Measurements from ENCODE around the gene PKN2.
"Not testable (repeated sequence)": the region's sequence is repeated elsewhere in the genome, so short reads cannot be mapped to it uniquely, and the experiment has no call there.

The PKN2 gene

DNA sequence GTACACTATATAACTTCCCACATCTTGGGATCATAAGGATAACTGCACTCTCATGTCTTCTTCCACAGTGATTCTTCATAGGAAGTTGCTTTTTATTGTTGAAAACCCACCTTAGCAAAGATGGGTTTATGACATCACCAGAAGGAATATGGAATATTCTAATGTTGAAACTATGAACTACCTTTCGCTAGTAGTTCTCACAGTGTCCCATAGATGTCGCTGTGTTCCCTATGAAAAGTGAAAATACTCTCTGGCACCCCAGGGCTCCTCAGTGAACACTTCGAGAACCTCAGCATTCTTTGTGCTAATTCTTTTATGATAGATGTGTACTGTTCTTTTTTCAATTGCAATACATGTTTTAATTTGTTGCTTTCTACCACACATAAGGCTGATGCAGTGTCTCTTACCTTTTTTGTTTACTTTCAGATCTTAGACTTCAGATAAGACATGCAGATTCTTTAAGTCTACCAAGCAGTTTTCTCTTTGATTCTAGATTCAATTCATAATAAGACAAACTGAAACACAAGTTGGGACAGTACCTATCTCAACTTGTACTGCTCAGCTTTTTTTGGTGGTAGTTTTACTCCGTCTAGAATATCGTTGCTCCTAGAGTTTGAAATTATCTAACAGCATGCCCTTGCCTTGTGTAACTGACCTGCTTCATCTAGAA lies 116.4 kb downstream of the PKN2 start:
- DNase-seq = peak; percentile 26

DNA sequence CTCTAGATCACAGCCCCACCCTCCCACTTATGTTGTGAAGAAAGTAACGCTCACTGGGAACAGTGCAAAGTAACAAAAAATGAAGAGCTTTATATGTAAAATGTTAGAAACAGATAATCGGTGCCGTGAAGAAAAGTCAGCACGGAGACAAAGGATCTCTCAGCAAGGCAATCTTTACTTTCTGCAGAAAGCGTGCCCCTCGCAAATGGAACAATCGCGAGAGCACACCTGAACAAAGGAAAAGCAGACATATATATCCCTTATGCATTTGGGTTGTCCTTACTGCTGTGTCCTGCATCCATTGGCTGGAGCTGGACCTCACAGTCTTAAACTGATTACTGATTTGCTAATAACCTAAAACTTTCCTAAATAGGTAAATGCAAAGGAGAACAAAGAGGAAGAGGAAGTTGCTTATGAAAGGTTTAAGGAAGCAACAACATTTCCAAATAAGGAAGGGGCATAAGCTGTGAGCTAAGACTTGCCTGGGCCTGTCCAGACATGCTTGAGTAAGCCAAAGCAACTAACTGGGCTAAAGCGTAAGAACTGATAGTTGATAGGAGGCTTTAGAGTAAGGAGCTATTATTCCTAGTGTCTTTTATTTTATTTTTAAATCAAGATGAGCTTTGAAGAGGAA lies 117.6 kb downstream of the PKN2 start:
- DNase-seq = no peak

- DNase-seq = no peak
These were observed 118.3 kb downstream of the PKN2 start for GRCh38 chr1:88802404-88802803.

- DNase-seq = no peak
These were observed 118.9 kb downstream of the PKN2 start for GRCh38 chr1:88802950-88803349.

GRCh38 chr1:88803444-88803843 lies 119.4 kb downstream of the PKN2 start:
- no peak for DNase-seq

DNA sequence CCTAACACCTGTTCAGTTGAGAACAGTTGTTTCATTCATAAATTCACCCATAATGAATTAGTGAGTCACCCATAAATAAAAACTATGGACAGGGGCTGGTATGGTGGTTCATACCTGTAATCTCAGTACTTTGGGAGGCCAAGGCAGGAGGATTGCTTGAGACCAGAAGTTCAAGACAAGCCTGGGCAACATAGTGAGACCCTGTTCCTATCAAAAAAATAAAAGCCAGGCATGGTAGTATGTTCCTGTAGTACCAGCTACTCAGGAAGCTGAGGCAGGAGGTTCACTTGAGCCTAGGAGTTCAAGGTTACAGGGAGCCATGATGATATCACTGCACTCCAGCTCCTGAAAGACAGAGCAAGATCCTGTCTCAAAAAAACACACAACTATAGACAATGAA lies 128.3 kb downstream of the PKN2 start:
- DNase-seq = no peak

DNA sequence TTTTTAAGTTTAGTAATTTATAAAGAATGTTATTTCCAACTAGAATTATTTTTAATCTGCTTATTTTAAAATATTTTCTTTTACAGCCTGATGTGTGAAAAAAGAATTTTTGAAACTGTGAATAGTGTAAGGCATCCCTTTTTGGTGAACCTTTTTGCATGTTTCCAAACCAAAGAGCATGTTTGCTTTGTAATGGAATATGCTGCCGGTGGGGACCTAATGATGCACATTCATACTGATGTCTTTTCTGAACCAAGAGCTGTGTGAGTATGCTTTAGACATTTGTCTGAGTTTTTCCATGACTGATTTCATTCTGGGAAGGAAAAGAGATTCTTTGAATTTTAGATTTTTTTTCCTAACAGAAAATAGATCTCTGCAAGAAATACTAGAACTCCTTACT lies 129.4 kb downstream of the PKN2 start:
- no peak for DNase-seq

- DNase-seq = not testable (repeated sequence)
These were observed 135.6 kb downstream of the PKN2 start for GRCh38 chr1:88819642-88820041.

DNA sequence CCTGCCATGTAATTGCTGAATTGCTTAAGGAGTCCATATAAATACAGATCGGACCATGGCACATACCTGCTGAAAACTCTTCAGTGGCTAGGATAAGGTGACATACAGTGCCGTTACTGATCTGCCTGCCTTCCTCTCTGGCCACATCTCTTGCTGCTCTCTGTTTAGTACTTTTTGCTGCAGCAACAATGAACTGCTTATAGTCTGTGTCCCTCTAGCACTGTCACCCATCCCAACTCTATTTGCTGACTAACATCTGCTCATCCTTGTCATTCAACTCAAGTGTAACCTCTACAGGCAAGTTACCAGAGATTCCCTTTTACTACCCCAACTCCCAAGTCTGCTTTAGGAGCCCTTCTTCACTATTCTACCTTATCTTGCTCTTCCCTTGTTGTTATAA lies 141.6 kb downstream of the PKN2 start:
- no peak for DNase-seq

GRCh38 chr1:88847643-88848042 lies 163.6 kb downstream of the PKN2 start:
- no peak for DNase-seq

DNA sequence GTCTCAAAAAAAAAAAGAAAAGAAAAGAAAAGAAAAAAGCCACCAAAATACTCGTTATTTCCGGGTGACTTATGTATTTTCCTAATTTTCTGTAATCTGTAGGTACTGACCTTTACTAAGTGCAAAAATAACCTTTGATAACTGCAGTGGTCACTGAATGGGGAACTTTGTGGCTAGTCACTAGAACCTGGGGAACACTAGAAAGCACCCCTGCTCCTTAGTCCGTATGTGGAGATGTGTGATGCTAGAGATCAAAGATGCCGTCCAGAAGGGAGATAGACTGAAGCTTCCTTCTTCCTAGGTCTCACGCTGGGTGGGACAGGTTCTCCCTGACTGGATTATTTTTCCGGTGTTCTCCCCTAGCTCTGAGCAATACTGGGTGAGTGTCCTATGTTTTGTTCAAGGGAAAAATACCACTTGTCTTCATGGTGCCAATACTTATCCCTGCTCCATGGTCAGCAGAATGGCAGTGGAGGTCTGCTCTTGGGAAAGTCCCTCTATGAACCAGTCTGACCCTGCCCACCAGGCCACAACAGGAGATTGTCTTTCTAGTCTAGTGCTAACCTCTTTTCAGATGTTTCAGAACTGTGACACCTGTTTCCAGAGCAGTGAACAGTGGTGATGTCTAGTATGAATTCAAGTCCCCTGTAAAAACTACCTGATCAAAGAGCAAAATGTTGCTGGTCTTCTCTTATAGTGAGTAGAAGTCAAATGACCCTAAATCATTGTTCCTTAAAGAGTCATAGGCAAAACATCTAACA lies 167.4 kb downstream of the PKN2 start:
- DNase-seq = no peak

DNA sequence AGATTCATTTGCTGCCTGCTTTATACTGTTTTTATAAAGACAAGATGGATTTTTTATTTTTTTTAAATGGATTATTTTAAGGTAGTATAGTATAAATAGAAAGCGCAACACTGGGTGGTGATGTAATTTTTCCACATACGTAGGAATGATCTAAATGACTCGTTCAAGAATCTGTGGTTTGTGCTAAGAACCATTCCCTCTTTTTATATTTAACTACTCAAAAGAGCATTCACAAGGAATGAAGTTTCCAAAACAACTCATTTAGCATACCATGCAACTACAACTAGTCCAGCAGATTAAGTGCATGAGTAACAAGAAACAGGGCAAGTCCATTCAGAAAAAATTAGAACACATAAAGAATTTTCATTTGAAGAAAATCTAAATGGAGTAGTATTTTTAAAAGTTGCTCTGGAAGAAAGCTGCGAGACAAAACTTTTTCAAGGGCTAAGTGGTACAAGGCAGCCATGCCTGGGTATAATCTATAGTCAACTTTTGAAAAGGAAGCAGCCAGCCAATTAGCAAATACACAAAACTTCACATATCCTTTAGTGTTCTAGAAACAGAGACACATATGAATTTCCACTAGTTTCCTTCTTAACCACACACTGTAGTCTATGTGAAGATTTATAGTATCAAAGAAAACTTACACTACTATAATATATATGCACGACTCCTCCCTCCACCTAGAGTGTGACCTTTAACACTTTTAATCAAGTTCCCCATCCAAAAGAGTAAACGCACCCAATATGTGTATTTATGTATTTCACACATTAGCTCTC lies 183.9 kb downstream of the PKN2 start:
- DNase-seq = no peak

- not testable (repeated sequence) for DNase-seq
These were observed 185.6 kb downstream of the PKN2 start for GRCh38 chr1:88869644-88870043.

DNA sequence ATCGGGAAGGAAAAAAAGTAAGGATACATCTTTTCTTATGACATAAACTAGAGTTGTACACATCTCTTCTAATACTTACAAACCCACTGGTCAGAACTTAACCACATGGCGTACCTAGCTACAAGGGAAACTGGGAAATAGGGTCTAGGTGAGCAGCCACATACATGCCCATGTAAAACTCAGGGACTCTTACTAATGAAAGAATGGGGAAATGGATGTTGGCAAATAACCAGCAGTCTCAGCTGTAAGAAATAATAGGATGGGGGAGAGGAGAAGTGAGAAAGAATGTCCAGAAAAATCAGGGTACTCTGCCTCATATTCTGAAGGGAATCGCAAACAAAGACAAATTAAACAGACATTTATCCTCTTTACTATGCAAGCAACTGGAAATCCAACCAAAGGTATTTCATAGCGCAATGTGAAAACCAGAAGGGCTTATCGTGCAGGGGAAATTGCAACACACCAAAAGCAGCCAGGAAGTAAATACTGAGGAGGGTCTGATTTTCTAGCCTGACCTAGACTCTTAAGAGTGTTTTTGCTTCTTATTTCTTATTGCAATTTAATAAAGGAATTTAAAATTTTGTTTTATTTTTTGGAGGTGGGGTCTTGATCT lies 189.8 kb downstream of the PKN2 start:
- no peak for DNase-seq

DNA sequence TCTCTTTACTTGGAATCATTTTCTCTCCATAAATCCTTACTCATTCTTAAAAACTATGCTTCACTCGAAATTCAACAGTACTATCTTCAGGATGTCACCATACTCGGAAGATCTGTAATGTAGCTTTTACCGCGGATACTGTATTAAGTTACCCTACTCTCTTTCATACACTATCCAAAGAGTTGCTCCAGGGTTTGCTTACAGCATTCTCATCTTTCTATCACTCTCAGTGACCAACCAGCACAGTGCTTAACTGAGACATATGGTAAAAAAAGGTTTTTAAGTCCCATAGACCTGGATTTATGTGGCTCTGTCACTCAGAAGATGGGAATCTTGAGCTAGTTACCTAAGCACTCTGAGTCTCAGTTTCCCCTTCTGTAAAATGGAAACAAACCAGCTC lies 191.5 kb downstream of the PKN2 start:
- DNase-seq = no peak

DNA sequence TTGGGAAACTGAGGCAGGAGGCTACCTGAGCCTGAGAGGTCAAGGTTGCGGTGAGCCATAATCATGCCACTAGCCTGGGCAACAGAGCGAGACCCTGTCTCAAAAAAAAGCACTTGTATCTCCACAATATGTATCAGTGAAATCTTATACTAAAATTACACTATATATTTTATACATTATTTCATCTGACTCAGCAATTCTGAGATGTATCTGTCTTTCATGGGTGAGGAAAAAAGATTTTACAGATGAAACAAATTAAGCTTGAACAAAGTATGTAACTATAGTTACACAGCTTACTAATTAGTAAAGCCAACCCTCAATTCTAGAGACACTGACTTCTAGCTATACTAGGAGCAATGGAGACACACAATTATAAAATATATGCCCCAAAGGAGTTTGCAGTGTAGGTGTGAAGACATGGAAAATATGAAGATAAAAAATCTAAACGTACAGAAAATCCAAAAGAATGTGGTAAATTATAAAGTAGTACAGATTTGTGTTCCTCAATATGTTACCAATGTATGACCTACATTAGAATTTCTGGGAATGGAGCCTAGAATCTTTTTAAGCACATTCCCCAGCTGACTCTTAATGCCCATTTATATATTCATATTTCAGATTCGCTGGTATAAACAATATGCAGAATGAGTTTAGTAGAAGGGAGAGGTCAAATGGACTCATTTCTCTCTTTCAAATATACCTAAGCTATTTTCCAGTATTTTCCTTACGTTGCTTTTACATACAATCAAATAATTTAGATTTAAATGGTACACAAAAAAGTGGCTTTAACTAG lies 192.7 kb downstream of the PKN2 start:
- DNase-seq = no peak

DNA sequence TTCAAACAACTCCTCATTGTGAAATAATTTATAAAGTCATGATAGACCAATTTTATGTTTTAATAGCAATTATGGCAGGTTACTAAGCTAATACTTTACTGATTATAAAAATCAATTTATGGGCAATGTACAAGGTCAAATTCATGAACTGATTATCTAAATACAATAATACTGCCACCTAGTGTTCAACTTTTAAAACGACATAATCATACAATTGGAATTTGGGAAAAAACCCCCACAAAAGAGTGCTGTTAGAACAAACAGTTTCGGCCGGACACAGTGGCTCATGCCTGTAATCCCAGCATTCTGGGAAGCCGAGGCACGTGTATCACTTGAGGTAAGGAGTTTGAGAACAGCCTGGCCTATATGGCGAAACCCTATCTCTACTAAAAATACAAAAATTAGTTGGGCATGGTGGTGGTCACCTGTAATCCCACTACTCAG lies 193.3 kb downstream of the PKN2 start:
- no peak for DNase-seq

GRCh38 chr1:88877911-88878310 lies 193.8 kb downstream of the PKN2 start:
- no peak for DNase-seq

DNA sequence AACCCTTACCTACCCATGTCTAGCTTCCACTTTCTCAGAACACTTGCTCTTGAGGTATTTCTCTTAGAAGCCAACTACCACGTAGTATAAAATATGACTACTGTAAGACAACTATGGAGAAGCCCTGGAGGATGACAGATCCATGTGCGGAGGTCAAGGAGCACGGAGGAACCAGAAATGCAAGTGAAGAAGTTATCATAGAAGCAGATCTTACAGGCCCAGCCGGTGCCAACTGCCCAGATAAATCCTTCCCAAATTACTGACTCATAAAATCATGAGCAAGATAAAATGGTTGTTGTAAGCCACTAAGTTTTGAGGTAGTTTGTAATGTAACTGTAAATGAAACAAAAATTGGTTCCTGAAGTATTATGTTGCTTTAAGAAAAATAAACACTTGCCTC lies 194.7 kb downstream of the PKN2 start:
- DNase-seq = no peak

GRCh38 chr1:88880717-88881116 lies 196.6 kb downstream of the PKN2 start:
- not testable (repeated sequence) for DNase-seq

GRCh38 chr1:88883156-88883555 lies 199.1 kb downstream of the PKN2 start:
- DNase-seq = no peak
